ENCODE data around the gene SKAP1. TPM values are rescaled to one million over a fixed set of nuclear protein-coding genes. Genes with fewer than 3 reads are reported as not detected.

SKAP1 gene
- total and polyA plus RNA-seq, 2 of the 13 experiments (the other 11 are each of a cell fraction or from before 2014, with no cell fraction given) = 0.21 TPM; not detected in 1

- BruUV-seq (replicated peaks) = no TSS peak
- ChIA-PET CTCF (ENCODE audit: low intra/inter-chr PET ratio, low total read pairs) (no interaction called here), POLR2A (no interaction called here)
- Histone ChIP-seq H3K4me3 (replicated peaks in 1 of 3; ENCODE audit: insufficient read depth in 1 of 3, low read depth in 2 of 3, low read length in 3 of 3) (no peak overlapping the region), H3K36me3 (replicated peaks in 1 of 2; ENCODE audit: control insufficient read depth in 1 of 2, insufficient read depth in 2 of 2, low read length in 2 of 2) (no peaks in the 10 kb centered on the region), H3K4me1 (ENCODE audit: insufficient read depth, low read length) (no peaks in the 10 kb centered on the region), H3K27ac (ENCODE audit: extremely low read length, insufficient read depth, low read length) (no peak overlapping the region), H3K79me2 (ENCODE audit: insufficient read depth, low read length) (no peaks in the 10 kb centered on the region), H2AFZ (ENCODE audit: low read length) (no peak overlapping the region), H3K27me3 (ENCODE audit: control insufficient read depth in 1 of 2, insufficient read depth in 2 of 2, low read length in 2 of 2) (no peaks in the 10 kb centered on the region), H4K20me1 (ENCODE audit: insufficient read depth, low read length) (no peaks in the 10 kb centered on the region), H3K4me2 (ENCODE audit: low read depth, low read length) (no peak overlapping the region), H3K9ac (ENCODE audit: insufficient read depth, low read depth, low read length) (no peak overlapping the region), H3K9me3 (ENCODE audit: low read length) (no peaks in the 10 kb centered on the region)
- ATAC-seq (no peak), DNase-seq (ENCODE audit: low spot score) (no peak), FAIRE-seq (no peak)
- TF ChIP-seq ATF2 (CRISPR knock-in tag; IDR thresholded peaks at IDR 0.05) = no peak
- TF ChIP-seq TBL1XR1 (IDR thresholded peaks at IDR 0.05; ENCODE audit: borderline replicate concordance, low read length, partially characterized antibody) = no peak
- TF ChIP-seq ZBTB21 (CRISPR knock-in tag; IDR thresholded peaks at IDR 0.05) = no peak
- TF ChIP-seq ZEB1 (IDR thresholded peaks at IDR 0.05; ENCODE audit: insufficient replicate concordance, low read depth) = no peak
- no peak for TF ChIP-seq ZBTB7A (CRISPR knock-in tag; IDR thresholded peaks at IDR 0.05)
- no peak for TF ChIP-seq ARID5B (CRISPR knock-in tag; IDR thresholded peaks at IDR 0.05)
- TF ChIP-seq ZFX (CRISPR knock-in tag; IDR thresholded peaks at IDR 0.05; ENCODE audit: low read depth) = no peak
- TF ChIP-seq LCORL (IDR thresholded peaks at IDR 0.05) = no peak
- no peak for TF ChIP-seq LCORL (CRISPR knock-in tag; IDR thresholded peaks at IDR 0.05)
- TF ChIP-seq KMT2B (CRISPR knock-in tag; IDR thresholded peaks at IDR 0.05) = no peak
- TF ChIP-seq ZNF556 (CRISPR knock-in tag; IDR thresholded peaks at IDR 0.05; ENCODE audit: borderline replicate concordance) = no peak
- WGBS (ENCODE audit: low lambda C conversion rate) = 0% methylated on average over 2 of the region's 2 CpGs
- intact Hi-C loops (cut with micrococcal nuclease; ENCODE audit: unreplicated experiment) (loop anchor here (10.0 kb wide), 1 partner anchor 184 kb away; no protein-coding TSS in a partner anchor), in situ Hi-C loops (cut with HindIII; ENCODE audit: extremely low pct_ligation_motif_present, low pct_unique_long_range_greater_than_20kb) (no loop called here)
These were observed 91.3 kb downstream of the SKAP1 start for GRCh38 chr17:48338720-48339119.

All from HepG2 (cell line).